ENCODE measurements around the gene PHF21B.
A peak's percentile ranks its signal among the peaks of the same experiment; 100 is the strongest.

PHF21B gene

DNA sequence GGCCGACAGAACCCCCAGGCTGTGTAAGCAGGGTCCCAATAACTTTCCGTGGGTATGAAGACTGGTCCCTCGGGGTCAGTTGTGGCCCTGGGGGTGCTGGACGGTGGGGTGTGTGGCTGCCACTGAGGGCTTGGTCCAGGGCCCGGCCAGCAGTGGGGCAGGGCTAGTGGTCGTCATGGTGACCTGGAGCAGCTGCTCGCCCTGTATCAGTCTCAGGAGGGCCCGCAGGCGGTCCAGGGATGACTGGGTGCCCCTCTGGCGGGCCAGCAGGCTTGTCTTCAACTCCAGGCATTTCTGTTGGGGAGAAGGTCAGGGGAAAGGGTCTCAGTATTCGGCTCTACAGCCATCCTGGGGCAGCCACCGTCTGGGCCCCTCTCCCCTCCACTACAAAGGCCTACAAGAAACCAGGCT lies 126.8 kb downstream of the PHF21B start:
- no peaks in the 10 kb centered on the region for H3K4me1 ChIP-seq (ENCODE audit: control insufficient read depth, insufficient read depth, low read length)
- H3K9me3 ChIP-seq (ENCODE audit: control insufficient read depth, insufficient read depth, low read depth, low read length) = 0 out of 2 replicates have a peak, but pooled peaks cover 3% of the 10 kb centered on the region
- H3K36me3 ChIP-seq (ENCODE audit: control insufficient read depth, insufficient read depth, low read length) = peaks cover 58% of the 10 kb centered on the region
- H3K27me3 ChIP-seq (ENCODE audit: control insufficient read depth, insufficient read depth, low read length) = no peaks in the 10 kb centered on the region
- H3K9ac ChIP-seq (ENCODE audit: low read length) = no peak overlapping the region
- no peak overlapping the region for H3K27ac ChIP-seq (ENCODE audit: low read depth, low read length)
- H3K4me3 ChIP-seq (ENCODE audit: low read depth, low read length) = no peak overlapping the region

DNA sequence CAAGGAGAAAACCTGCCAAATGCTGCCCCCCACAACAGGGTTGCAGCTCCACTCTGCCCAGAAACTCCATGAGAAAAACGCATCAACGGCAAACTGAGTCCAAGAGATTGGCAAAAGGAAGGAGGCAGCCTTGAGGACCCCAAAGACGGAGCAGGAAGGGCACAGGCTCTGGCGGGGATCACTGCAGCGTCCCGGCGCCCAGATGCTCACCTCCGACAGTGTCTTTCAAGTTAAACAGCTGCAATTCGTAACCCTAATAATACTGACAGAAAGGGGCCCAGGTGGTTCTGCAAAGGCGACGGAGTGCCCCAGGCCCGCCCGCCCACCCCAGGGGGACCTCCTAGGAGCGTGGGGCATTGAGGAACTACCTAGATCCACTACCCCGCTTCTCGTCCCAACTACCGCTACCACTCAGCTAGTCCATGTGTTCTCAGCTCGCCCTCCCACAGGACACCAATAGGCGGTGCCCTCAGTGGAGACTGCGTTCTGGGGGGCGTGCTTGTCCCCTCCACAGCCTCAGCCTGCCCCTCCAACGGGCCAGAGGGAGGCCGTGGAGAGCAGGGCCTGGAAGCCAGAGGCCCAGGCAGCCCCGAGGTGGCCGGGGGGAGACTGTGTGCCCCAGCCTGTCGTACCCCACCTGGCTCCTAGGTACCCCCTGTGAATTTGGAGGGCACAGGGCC lies 127.4 kb downstream of the PHF21B start:
- Histone ChIP-seq H3K4me1 (ENCODE audit: control insufficient read depth, insufficient read depth, low read length) (no peaks in the 10 kb centered on the region), H3K36me3 (ENCODE audit: control insufficient read depth, insufficient read depth, low read length) (peaks cover 59% of the 10 kb centered on the region), H3K4me3 (ENCODE audit: low read depth, low read length) (no peak overlapping the region), H3K9me3 (ENCODE audit: control insufficient read depth, insufficient read depth, low read depth, low read length) (0 out of 2 replicates have a peak, but pooled peaks cover 3% of the 10 kb centered on the region), H3K9ac (ENCODE audit: low read length) (no peak overlapping the region), H3K27ac (ENCODE audit: low read depth, low read length) (no peak overlapping the region), H3K27me3 (ENCODE audit: control insufficient read depth, insufficient read depth, low read length) (no peaks in the 10 kb centered on the region)

DNA sequence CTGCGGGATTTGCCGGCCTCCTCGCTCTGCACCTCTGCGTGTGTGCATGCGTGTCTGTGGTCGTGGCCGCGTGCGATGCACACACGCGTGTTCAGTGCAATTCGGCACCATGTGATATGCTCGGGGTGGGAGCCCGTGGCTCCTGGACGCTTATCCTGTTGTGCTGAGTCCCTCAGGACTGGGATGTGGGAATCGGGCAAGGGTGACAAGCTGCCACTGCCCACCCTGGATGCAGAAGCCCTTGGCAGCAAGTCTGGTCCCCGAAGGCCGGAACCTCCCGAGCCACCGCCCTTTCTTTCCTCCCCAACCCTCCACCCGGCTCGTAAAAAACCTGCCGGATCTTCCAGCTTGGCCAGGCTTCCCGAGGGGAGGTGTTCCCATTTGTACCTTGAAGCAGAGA lies 128.2 kb downstream of the PHF21B start:
- Histone ChIP-seq H3K27ac (ENCODE audit: low read depth, low read length) (no peak overlapping the region), H3K9ac (ENCODE audit: low read length) (no peak overlapping the region), H3K27me3 (ENCODE audit: control insufficient read depth, insufficient read depth, low read length) (no peaks in the 10 kb centered on the region), H3K4me1 (ENCODE audit: control insufficient read depth, insufficient read depth, low read length) (no peaks in the 10 kb centered on the region), H3K36me3 (ENCODE audit: control insufficient read depth, insufficient read depth, low read length) (peaks cover 62% of the 10 kb centered on the region), H3K9me3 (ENCODE audit: control insufficient read depth, insufficient read depth, low read depth, low read length) (peaks cover 9% of the 10 kb centered on the region), H3K4me3 (ENCODE audit: low read depth, low read length) (no peak overlapping the region)

DNA sequence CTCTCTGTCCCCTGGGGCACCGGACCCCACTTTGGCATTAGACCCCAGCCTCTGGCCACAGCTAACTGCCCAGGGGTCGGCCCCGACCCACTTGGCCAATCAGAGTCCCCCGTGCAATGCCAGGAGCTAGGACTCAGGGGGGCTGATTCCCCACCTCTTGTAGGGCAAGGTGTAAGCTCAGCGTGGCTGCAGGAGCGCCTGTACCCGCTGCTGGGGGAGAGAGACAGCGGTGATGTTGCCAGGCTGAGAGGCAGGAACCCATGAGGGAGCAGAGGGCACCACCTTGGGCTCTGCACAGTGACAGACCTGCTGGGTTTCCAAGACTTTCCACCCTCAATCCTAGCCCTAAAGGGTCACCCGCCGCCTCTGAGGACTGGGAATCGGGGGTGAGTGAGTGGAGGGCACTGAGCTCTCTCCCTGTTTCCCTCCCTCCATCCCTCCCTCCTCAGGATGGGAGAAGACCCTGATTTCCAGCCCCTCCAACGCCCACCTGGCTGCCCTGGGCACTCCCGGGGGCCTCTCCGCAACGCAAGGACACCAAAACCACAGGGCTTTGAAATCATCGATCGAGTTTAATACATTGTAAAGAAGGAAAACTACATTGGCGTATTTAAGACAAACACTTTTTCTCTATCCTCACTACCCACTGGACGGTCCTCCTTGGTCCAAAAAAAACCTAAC lies 129.1 kb downstream of the PHF21B start:
- H3K27me3 ChIP-seq (ENCODE audit: control insufficient read depth, insufficient read depth, low read length) = no peaks in the 10 kb centered on the region
- H3K27ac ChIP-seq (ENCODE audit: low read depth, low read length) = no peak overlapping the region
- no peak overlapping the region for H3K4me3 ChIP-seq (ENCODE audit: low read depth, low read length)
- H3K36me3 ChIP-seq (ENCODE audit: control insufficient read depth, insufficient read depth, low read length) = peaks cover 59% of the 10 kb centered on the region
- no peak overlapping the region for H3K9ac ChIP-seq (ENCODE audit: low read length)
- no peaks in the 10 kb centered on the region for H3K4me1 ChIP-seq (ENCODE audit: control insufficient read depth, insufficient read depth, low read length)
- H3K9me3 ChIP-seq (ENCODE audit: control insufficient read depth, insufficient read depth, low read depth, low read length) = peaks cover 11% of the 10 kb centered on the region

DNA sequence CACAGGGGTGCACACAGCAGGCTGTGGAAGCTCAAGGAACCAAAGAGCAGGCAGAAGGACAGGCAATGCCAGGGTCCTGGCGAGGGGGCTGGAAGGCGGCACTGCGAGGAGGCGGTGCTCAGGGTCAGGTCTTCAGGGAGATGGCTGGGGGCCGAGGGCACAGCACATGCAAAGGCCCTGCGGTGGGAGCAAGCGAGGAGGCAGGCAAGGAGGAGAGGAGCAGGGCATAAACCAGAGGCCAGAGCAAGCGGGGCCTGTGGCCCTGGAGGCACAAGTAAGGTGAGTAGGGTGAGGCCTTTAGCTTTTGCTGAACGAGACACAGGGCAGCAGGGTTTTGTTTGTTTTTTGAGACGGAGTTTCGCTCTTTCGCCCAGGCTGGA lies 130.5 kb downstream of the PHF21B start:
- Histone ChIP-seq H3K36me3 (ENCODE audit: control insufficient read depth, insufficient read depth, low read length) (peaks cover 44% of the 10 kb centered on the region), H3K4me1 (ENCODE audit: control insufficient read depth, insufficient read depth, low read length) (no peaks in the 10 kb centered on the region)

DNA sequence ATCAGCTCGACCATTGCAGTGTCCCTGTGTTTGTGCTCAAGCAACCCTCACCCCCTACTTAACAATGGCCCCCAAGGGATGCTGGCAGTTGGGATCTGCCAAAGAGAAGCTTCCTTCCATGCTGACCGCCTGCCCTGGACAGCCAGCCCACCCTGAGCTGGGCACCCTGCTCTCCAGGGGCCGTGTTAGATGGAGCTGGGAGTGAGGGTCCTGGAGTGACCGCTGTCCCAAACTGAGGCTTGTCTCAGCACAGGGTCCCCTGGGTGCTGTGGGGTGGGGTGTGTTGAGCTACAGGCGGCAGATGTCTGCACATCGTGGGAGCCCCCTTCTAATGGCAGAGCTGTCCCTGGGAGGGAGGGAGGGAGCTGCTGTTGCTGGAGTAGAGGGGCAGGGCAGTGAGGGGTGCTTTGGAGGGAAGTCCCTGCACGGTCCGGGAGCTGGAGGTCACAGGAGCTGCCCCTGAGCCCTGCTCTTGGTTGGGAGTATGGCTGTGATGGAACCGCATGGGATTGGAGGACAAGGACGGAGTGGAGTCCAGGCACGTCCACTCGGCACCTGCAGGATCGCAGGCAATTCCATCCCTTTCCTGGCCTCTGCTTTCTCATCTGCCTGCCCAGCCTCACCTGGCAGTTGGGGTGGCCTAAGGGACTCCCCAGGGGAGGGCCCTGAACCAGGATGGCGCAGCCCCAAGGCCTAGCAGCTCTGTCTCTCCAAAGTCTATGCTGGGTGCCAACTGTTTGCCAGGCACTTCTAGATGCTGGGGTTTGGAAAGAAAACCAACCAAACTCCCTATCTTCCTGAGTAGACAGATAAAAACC lies 131.1 kb downstream of the PHF21B start:
- Histone ChIP-seq H3K4me1 (ENCODE audit: control insufficient read depth, insufficient read depth, low read length) (no peaks in the 10 kb centered on the region), H3K27ac (ENCODE audit: low read depth, low read length) (no peak overlapping the region), H3K9me3 (ENCODE audit: control insufficient read depth, insufficient read depth, low read depth, low read length) (peaks cover 11% of the 10 kb centered on the region), H3K4me3 (ENCODE audit: low read depth, low read length) (no peak overlapping the region), H3K27me3 (ENCODE audit: control insufficient read depth, insufficient read depth, low read length) (no peaks in the 10 kb centered on the region), H3K36me3 (ENCODE audit: control insufficient read depth, insufficient read depth, low read length) (peaks cover 39% of the 10 kb centered on the region), H3K9ac (ENCODE audit: low read length) (no peak overlapping the region)

More for the DNA sequence above, 130.5 kb downstream of the PHF21B start:
- H3K27me3 ChIP-seq (ENCODE audit: control insufficient read depth, insufficient read depth, low read length) = no peaks in the 10 kb centered on the region
- no peak overlapping the region for H3K4me3 ChIP-seq (ENCODE audit: low read depth, low read length)
- peaks cover 11% of the 10 kb centered on the region for H3K9me3 ChIP-seq (ENCODE audit: control insufficient read depth, insufficient read depth, low read depth, low read length)
- no peak overlapping the region for H3K9ac ChIP-seq (ENCODE audit: low read length)
- no peak overlapping the region for H3K27ac ChIP-seq (ENCODE audit: low read depth, low read length)

DNA sequence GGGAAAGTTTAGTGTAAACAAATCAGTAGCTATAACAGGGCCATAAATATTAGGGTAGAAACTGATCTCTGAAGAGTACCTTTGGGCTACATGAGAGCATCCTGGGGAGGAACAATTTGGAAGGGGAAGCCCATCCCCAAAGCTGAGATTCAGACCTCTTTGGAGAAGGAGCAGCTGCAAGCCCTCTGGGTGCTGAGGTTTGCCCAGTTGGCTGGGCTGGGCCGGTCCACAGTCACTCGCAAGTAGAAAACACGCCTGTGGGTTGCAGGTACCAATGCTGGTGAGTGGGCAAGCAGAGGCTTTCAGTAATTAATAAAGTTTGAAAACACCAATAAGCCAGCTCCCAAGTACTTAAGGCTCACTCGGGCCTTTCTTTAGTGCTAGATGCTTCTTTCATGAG lies 132.9 kb downstream of the PHF21B start:
- no peaks in the 10 kb centered on the region for H3K4me1 ChIP-seq (ENCODE audit: control insufficient read depth, insufficient read depth, low read length)
- H3K9me3 ChIP-seq (ENCODE audit: control insufficient read depth, insufficient read depth, low read depth, low read length) = peaks cover 13% of the 10 kb centered on the region
- H3K36me3 ChIP-seq (ENCODE audit: control insufficient read depth, insufficient read depth, low read length) = peaks cover 28% of the 10 kb centered on the region
- H3K9ac ChIP-seq (ENCODE audit: low read length) = no peak overlapping the region
- H3K27me3 ChIP-seq (ENCODE audit: control insufficient read depth, insufficient read depth, low read length) = no peaks in the 10 kb centered on the region
- no peak overlapping the region for H3K4me3 ChIP-seq (ENCODE audit: low read depth, low read length)
- H3K27ac ChIP-seq (ENCODE audit: low read depth, low read length) = no peak overlapping the region

DNA sequence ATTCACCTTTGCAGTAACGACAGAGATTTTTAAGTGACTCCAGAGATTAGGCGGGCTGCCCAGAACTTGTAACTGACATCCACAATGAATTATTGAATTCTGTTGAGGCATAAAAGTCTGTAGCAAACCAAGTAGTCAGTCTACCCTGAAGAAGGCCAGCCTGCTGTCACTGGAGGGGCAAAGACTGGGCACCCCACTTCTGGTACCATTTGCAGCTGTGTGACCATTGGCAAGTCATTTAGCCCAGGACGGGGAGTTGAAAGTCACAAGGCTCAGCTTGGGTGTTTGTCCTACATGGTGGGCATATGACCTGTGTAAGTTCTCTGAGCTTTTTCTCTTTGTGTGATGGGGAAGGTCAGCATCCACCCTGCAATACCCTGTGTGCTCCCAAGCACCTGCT lies 138.0 kb downstream of the PHF21B start:
- peaks cover 19% of the 10 kb centered on the region; the same call in 1 of the 2 replicates for H3K4me1 ChIP-seq (ENCODE audit: control insufficient read depth, insufficient read depth, low read length)
- peaks cover 14% of the 10 kb centered on the region for H3K9me3 ChIP-seq (ENCODE audit: control insufficient read depth, insufficient read depth, low read depth, low read length)
- H3K27me3 ChIP-seq (ENCODE audit: control insufficient read depth, insufficient read depth, low read length) = no peaks in the 10 kb centered on the region
- no peak overlapping the region for H3K27ac ChIP-seq (ENCODE audit: low read depth, low read length)
- no peak overlapping the region for H3K4me3 ChIP-seq (ENCODE audit: low read depth, low read length)
- H3K36me3 ChIP-seq (ENCODE audit: control insufficient read depth, insufficient read depth, low read length) = peaks cover 11% of the 10 kb centered on the region
- no peak overlapping the region for H3K9ac ChIP-seq (ENCODE audit: low read length)

DNA sequence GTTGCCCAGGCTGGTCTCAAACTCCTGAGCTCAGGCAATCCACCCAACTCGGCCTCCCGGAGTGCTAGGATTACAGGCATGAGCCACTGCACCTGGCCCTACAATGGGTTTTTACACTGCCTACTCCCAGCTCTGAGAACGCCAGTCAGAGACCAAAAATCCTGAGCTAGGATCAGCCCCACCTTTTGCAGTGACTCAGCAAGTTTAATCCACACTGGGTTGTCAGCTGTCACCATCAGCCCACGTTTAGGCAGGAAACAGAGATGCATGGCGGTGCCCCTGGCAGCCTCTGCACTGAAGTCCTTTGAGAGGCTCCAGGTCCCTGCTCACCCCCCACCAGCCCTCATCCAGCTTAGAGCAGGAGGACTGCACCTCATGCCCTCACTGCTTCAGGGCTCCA lies 139.8 kb downstream of the PHF21B start:
- Histone ChIP-seq H3K9ac (ENCODE audit: low read length) (peak overlapping the region; percentile 38), H3K36me3 (ENCODE audit: control insufficient read depth, insufficient read depth, low read length) (peaks cover 8% of the 10 kb centered on the region), H3K9me3 (ENCODE audit: control insufficient read depth, insufficient read depth, low read depth, low read length) (peaks cover 10% of the 10 kb centered on the region), H3K27me3 (ENCODE audit: control insufficient read depth, insufficient read depth, low read length) (no peaks in the 10 kb centered on the region), H3K4me3 (ENCODE audit: low read depth, low read length) (no peak overlapping the region), H3K27ac (ENCODE audit: low read depth, low read length) (no peak overlapping the region), H3K4me1 (ENCODE audit: control insufficient read depth, insufficient read depth, low read length) (peaks cover 19% of the 10 kb centered on the region; the same call in 1 of the 2 replicates)

DNA sequence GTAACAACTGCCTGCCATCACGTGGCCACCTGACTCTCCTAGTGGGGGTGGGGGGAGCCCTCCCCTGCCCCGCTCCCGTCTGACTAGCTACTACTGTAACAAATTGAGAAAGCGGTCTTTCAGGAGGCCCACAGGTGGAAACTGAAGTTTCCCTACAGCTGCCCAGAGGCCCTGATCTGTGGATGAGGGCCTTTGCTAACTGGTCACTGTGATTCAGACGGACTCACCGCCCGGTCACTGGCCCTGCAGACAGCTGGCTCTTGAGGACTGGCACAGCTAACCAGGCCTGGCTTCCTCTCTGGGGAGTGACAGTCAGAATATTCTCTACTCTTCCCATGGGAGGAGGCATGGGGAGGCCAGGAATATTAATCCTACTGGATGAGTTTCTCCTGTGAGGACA lies 140.6 kb downstream of the PHF21B start:
- Histone ChIP-seq H3K36me3 (ENCODE audit: control insufficient read depth, insufficient read depth, low read length) (peaks cover 11% of the 10 kb centered on the region), H3K9ac (ENCODE audit: low read length) (no peak overlapping the region), H3K4me1 (ENCODE audit: control insufficient read depth, insufficient read depth, low read length) (peaks cover 19% of the 10 kb centered on the region; the same call in 1 of the 2 replicates), H3K27ac (ENCODE audit: low read depth, low read length) (no peak overlapping the region), H3K9me3 (ENCODE audit: control insufficient read depth, insufficient read depth, low read depth, low read length) (peaks cover 10% of the 10 kb centered on the region), H3K27me3 (ENCODE audit: control insufficient read depth, insufficient read depth, low read length) (no peaks in the 10 kb centered on the region), H3K4me3 (ENCODE audit: low read depth, low read length) (no peak overlapping the region)

Measured in HUES6 (cell line).